ENCODE measurements around the gene VPS8.

DNA sequence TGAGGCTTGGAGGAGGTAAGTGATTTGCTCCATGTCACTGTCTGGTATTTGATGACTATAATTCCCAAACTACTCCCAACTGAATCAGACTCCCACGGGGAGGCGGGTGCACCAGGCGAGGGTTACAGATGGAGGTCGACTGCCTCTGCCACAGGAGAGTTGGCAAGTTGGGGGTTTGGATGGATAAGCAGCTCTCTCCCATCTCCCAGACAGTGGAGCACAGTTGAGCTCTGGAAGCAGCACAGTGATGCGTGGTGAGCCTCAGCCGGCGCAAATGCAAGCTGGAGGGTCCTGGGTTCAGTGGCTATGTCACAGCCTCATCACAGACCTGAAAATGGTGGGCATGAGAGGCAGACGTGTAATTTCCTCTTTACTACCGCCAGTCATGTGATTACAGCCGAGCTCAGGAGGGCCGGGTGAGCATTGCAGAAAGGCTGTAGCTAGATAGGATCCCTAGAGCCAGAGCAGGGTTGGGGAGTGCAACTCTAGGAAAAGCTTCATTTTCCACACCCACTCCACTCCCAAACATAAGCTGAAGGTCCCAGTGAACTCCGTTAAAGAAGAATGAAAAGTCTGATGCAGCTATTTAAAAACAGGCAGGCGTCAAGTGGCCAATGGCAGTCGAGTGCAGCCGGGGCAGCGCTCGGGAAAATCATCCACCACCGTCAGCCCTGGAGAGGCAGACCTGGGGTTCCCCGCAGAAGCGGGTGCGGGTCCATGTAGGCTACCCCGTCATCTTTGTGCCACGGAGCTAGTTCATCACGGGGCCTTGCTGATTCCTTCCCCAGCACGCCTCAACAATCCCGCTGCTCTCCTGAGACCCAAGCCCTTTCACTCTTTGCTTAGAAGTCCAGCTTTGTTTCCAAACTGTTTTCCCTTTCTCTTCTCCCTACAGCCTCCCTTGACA lies 33.3 kb upstream of the VPS8 start:
- TF ChIP-seq, protein P1, sequence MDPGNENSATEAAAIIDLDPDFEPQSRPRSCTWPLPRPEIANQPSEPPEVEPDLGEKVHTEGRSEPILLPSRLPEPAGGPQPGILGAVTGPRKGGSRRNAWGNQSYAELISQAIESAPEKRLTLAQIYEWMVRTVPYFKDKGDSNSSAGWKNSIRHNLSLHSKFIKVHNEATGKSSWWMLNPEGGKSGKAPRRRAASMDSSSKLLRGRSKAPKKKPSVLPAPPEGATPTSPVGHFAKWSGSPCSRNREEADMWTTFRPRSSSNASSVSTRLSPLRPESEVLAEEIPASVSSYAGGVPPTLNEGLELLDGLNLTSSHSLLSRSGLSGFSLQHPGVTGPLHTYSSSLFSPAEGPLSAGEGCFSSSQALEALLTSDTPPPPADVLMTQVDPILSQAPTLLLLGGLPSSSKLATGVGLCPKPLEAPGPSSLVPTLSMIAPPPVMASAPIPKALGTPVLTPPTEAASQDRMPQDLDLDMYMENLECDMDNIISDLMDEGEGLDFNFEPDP (CRISPR knock-in tag; IDR thresholded peaks at IDR 0.05): no peak
- TF ChIP-seq SMARCB1 (IDR thresholded peaks at IDR 0.05; ENCODE audit: insufficient read length, low read depth) (no peak), FOXK2 (conservative IDR thresholded peaks at IDR 0.05 in 1 of 2, IDR thresholded peaks at IDR 0.05 in 1 of 2; ENCODE audit: low read depth in 2 of 2) (no peak), SPI1 (IDR thresholded peaks at IDR 0.05; ENCODE audit: borderline replicate concordance, low read depth, low read length) (no peak), HDAC1 (IDR thresholded peaks at IDR 0.05) (no peak), CBX8 (IDR thresholded peaks at IDR 0.05; ENCODE audit: borderline replicate concordance, extremely low read depth, low read depth, low read length, poor library complexity, severe bottlenecking) (no peak), CHD1 (IDR thresholded peaks at IDR 0.05; ENCODE audit: low read length) (no peak), POLR2A (conservative IDR thresholded peaks at IDR 0.05) (no peak), GATA2 (CRISPR knock-in tag; IDR thresholded peaks at IDR 0.05) (no peak)
- TF ChIP-seq, protein P2, sequence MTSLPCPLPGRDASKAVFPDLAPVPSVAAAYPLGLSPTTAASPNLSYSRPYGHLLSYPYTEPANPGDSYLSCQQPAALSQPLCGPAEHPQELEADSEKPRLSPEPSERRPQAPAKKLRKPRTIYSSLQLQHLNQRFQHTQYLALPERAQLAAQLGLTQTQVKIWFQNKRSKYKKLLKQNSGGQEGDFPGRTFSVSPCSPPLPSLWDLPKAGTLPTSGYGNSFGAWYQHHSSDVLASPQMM (CRISPR knock-in tag; IDR thresholded peaks at IDR 0.05): no peak
- TF ChIP-seq, protein P3, sequence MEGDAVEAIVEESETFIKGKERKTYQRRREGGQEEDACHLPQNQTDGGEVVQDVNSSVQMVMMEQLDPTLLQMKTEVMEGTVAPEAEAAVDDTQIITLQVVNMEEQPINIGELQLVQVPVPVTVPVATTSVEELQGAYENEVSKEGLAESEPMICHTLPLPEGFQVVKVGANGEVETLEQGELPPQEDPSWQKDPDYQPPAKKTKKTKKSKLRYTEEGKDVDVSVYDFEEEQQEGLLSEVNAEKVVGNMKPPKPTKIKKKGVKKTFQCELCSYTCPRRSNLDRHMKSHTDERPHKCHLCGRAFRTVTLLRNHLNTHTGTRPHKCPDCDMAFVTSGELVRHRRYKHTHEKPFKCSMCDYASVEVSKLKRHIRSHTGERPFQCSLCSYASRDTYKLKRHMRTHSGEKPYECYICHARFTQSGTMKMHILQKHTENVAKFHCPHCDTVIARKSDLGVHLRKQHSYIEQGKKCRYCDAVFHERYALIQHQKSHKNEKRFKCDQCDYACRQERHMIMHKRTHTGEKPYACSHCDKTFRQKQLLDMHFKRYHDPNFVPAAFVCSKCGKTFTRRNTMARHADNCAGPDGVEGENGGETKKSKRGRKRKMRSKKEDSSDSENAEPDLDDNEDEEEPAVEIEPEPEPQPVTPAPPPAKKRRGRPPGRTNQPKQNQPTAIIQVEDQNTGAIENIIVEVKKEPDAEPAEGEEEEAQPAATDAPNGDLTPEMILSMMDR (IDR thresholded peaks at IDR 0.05 in 2 of 3, conservative IDR thresholded peaks at IDR 0.05 in 1 of 3; ENCODE audit: insufficient read depth in 2 of 3, low read depth in 1 of 3, low read length in 3 of 3): no peak
- TF ChIP-seq, protein P4, sequence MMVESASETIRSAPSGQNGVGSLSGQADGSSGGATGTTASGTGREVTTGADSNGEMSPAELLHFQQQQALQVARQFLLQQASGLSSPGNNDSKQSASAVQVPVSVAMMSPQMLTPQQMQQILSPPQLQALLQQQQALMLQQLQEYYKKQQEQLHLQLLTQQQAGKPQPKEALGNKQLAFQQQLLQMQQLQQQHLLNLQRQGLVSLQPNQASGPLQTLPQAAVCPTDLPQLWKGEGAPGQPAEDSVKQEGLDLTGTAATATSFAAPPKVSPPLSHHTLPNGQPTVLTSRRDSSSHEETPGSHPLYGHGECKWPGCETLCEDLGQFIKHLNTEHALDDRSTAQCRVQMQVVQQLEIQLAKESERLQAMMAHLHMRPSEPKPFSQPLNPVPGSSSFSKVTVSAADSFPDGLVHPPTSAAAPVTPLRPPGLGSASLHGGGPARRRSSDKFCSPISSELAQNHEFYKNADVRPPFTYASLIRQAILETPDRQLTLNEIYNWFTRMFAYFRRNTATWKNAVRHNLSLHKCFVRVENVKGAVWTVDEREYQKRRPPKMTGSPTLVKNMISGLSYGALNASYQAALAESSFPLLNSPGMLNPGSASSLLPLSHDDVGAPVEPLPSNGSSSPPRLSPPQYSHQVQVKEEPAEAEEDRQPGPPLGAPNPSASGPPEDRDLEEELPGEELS (CRISPR knock-in tag; IDR thresholded peaks at IDR 0.05; ENCODE audit: borderline replicate concordance): no peak

Data from K562 (cell line).